Bronchial epithelial cell (primary cell): ENCODE measurements around the gene KIRREL2. TPM values are rescaled to one million over a fixed set of nuclear protein-coding genes. Genes with fewer than 3 reads are reported as not detected.

ENCODE experiments used
- DNase-seq: peaks from one replicate; pipeline ENCODE4 v3.0.0-alpha.2; 2010; ENCODE audit warnings: low read depth
- FAIRE-seq: peaks from 2 replicates; lab custom pipeline; 2011; peaks lifted over from hg19 to GRCh38; lab: Jason Lieb, UNC
- H3K27me3 ChIP-seq: 2 replicates; pipeline ENCODE4 v1.5.1; 2011; ENCODE audit warnings: low read length; ENCODE audit not compliant: control insufficient read depth, insufficient read depth
- H3K36me3 ChIP-seq: 2 replicates; pipeline ENCODE4 v1.5.1; 2011; ENCODE audit warnings: low read length; ENCODE audit not compliant: control insufficient read depth, insufficient read depth
- H3K4me3 ChIP-seq: 2 replicates; pipeline ENCODE4 v1.5.1; 2011; ENCODE audit warnings: mild to moderate bottlenecking, low read depth, low read length, control low read depth
- CTCF ChIP-seq: IDR thresholded peaks from 2 replicates; pipeline ENCODE4 v1.5.1; 2011; ENCODE audit warnings: mild to moderate bottlenecking, moderate library complexity, low read length, control low read depth, inconsistent platforms; ENCODE audit not compliant: insufficient read depth, severe bottlenecking
- total RNA-seq: library from RNA; depleted of rRNA; stranded (reverse); fragments of >200 nt; gene quantifications from 2 replicates; pipeline ENCODE4 v1.2.1, GENCODE V29; 2014

Gene KIRREL2
- total RNA-seq = not detected in 2 replicates

GRCh38 chr19:35856546-35857149 is at the start of gene KIRREL2:
Gene KIRREL2 (plus strand): TSS chr19:35856911. CDS start chr19:35857120, 209 bp downstream.
- FAIRE-seq = no peak
- TF ChIP-seq CTCF = no peak

GRCh38 chr19:35807633-35808032 is 49.1 kb upstream of the KIRREL2 start:
- no peaks in the 10 kb centered on the region for H3K27me3 ChIP-seq

More at GRCh38 chr19:35856546-35857149, at the start of gene KIRREL2:
- no peaks in the 10 kb centered on the region for H3K36me3 ChIP-seq
- H3K27me3 ChIP-seq = peaks cover 24% of the 10 kb centered on the region
- DNase-seq = no peak
- H3K4me3 ChIP-seq = peak within 1 kb of the TSS; percentile 31

GRCh38 chr19:35811317-35812219 is 45.1 kb upstream of the KIRREL2 start:
- H3K27me3 ChIP-seq = no peaks in the 10 kb centered on the region
- no peak for TF ChIP-seq CTCF
- DNase-seq = no peak
- no peaks in the 10 kb centered on the region for H3K36me3 ChIP-seq
- FAIRE-seq = no peak
- no peak overlapping the region for H3K4me3 ChIP-seq

More at GRCh38 chr19:35807633-35808032, 49.1 kb upstream of the KIRREL2 start:
- FAIRE-seq (no peak), DNase-seq (no peak)
- Histone ChIP-seq H3K4me3 (no peak overlapping the region), H3K36me3 (no peaks in the 10 kb centered on the region)
- no peak for TF ChIP-seq CTCF

- no peak for FAIRE-seq
- no peaks in the 10 kb centered on the region for H3K27me3 ChIP-seq
Measured at GRCh38 chr19:35812220-35813042, 44.3 kb upstream of the KIRREL2 start, which contains the start of gene PRODH2. Gene PRODH2 (minus strand): TSS chr19:35812845. CDS start chr19:35812805, 40 bp downstream.

More at GRCh38 chr19:35812220-35813042, 44.3 kb upstream of the KIRREL2 start, which contains the start of gene PRODH2:
- TF ChIP-seq CTCF = no peak
- no peak for DNase-seq
- Histone ChIP-seq H3K36me3 (no peaks in the 10 kb centered on the region), H3K4me3 (no peak within 1 kb of the TSS)
